Smooth muscle cell of the coronary artery (primary cell): ENCODE measurements around the gene FOXI2. TPM values are rescaled to one million over a fixed set of nuclear protein-coding genes. Genes with fewer than 3 reads are reported as not detected.

Experiments used
- total RNA-seq: library from RNA; depleted of rRNA; stranded (reverse); fragments of >200 nt; gene quantifications from 2 replicates; pipeline ENCODE4 v1.2.3, GENCODE V29; 2014; ENCODE audit warnings: low replicate concordance

Gene FOXI2
- total RNA-seq: not detected in 2 replicates

GRCh38 chr10:127736915-127737562, at the start of gene FOXI2:
Gene FOXI2 (plus strand): TSS chr10:127737185. CDS start chr10:127737274, 89 bp downstream.

Other genes starting within 250 kb of the FOXI2 start
- not detected in 2 replicates for gene NPS, start 187.9 kb upstream of the FOXI2 start, total RNA-seq
- not detected in 2 replicates for gene CLRN3, start 155.8 kb downstream of the FOXI2 start, total RNA-seq
- 0.70 and 0.90 TPM in 2 replicates for gene PTPRE, start 169.9 kb downstream of the FOXI2 start, total RNA-seq